Fibroblast of lung (primary cell): ENCODE data around the gene ZDHHC16. TPM values are rescaled to one million over a fixed set of nuclear protein-coding genes. Genes with fewer than 3 reads are reported as not detected.

ENCODE experiments used
- DNase-seq, 2 donors: peaks; one replicate each; pipeline versions ENCODE4 v3.0.0 to v3.0.0-alpha.2; 2010; ENCODE audit warnings: low read depth in 2 of 2
- H2AFZ ChIP-seq: 2 replicates; pipeline ENCODE4 v1.5.1; 2012; ENCODE audit warnings: low read length, control low read depth, inconsistent platforms
- H3K27ac ChIP-seq: 2 replicates; pipeline ENCODE4 v1.5.1; 2011; ENCODE audit warnings: low read length, control low read depth; ENCODE audit not compliant: insufficient read depth
- H3K27me3 ChIP-seq: 2 replicates; pipeline ENCODE4 v1.5.1; 2011; ENCODE audit warnings: mild to moderate bottlenecking, low read length; ENCODE audit not compliant: control insufficient read depth, insufficient read depth
- H3K36me3 ChIP-seq: 2 replicates; pipeline ENCODE4 v1.5.1; 2011; ENCODE audit warnings: low read length; ENCODE audit not compliant: control insufficient read depth, insufficient read depth
- H3K4me1 ChIP-seq: 2 replicates; pipeline ENCODE4 v1.5.1; 2011; ENCODE audit warnings: low read length; ENCODE audit not compliant: control insufficient read depth, insufficient read depth; ENCODE audit errors: extremely low read depth
- H3K4me2 ChIP-seq: 2 replicates; pipeline ENCODE4 v1.5.1; 2011; ENCODE audit warnings: low read length, control low read depth; ENCODE audit not compliant: insufficient read depth; ENCODE audit errors: extremely low read depth
- H3K4me3 ChIP-seq, 4 experiments: fragments of 200-600 bp in 1 of 4; sonication (generic) in 1 of 4; replicated peaks in 1 of 4; 2 replicates each; pipeline ENCODE4 v1.5.1; 2011 to 2016; ENCODE audit warnings: low read length in 4 of 4, low read depth in 3 of 4, mild to moderate bottlenecking in 3 of 4, control low read depth in 2 of 4, inconsistent platforms in 1 of 4, mixed read lengths in 1 of 4; ENCODE audit not compliant: insufficient read depth in 1 of 4; ENCODE audit errors: control extremely low read depth in 1 of 4
- H3K79me2 ChIP-seq: 2 replicates; pipeline ENCODE4 v1.5.1; 2012; ENCODE audit warnings: mild to moderate bottlenecking, low read length, inconsistent platforms; ENCODE audit not compliant: control insufficient read depth, insufficient read depth
- H3K9ac ChIP-seq: 2 replicates; pipeline ENCODE4 v1.5.1; 2011; ENCODE audit warnings: mild to moderate bottlenecking, low read length, control low read depth; ENCODE audit not compliant: insufficient read depth
- H3K9me3 ChIP-seq: 2 replicates; pipeline ENCODE4 v1.5.1; 2012; ENCODE audit warnings: low read depth, low read length; ENCODE audit not compliant: control insufficient read depth, insufficient read depth
- H4K20me1 ChIP-seq: 2 replicates; pipeline ENCODE4 v1.5.1; 2011; ENCODE audit warnings: low read length; ENCODE audit not compliant: control insufficient read depth, insufficient read depth; ENCODE audit errors: extremely low read depth
- CTCF ChIP-seq, 2 donors: IDR thresholded peaks in 1 of 2; conservative IDR thresholded peaks in 1 of 2; 1 replicate in 1 of 2; 2 replicates in 1 of 2; pipeline ENCODE4 v1.5.1; 2011 to 2012; ENCODE audit warnings: low read length in 2 of 2, control low read depth in 1 of 2, inconsistent platforms in 1 of 2, low read depth in 1 of 2, mild to moderate bottlenecking in 1 of 2
- EZH2 ChIP-seq: IDR thresholded peaks from 2 replicates; pipeline ENCODE4 v1.5.1; 2012; ENCODE audit warnings: low read length, control low read depth, mild to moderate bottlenecking; ENCODE audit errors: missing control alignments
- polyA plus RNA-seq, 2 donors: library from polyadenylated mRNA; depleted of rRNA in 1 of 2; stranded (reverse) in 1 of 2; unstranded in 1 of 2; fragments of >200 nt; gene quantifications; 2 replicates each; pipeline ENCODE4 v1.2.1, GENCODE V29; 2011 to 2012; ENCODE audit warnings: missing spikeins in 1 of 2
- total RNA-seq: library from RNA; depleted of rRNA; stranded (reverse); fragments of >200 nt; gene quantifications from 2 replicates; pipeline ENCODE4 v1.2.1, GENCODE V29; 2014

ZDHHC16 gene
- total and polyA plus RNA-seq, 2 donors (not counting 1 experiment from before 2014, with no cell fraction given): 39.3 to 60.2 TPM

GRCh38 chr10:97494151-97494550 lies 48.2 kb downstream of the ZDHHC16 start:
- no peak overlapping the region for H3K9ac ChIP-seq
- H3K4me2 ChIP-seq: no peak overlapping the region
- peaks cover 87% of the 10 kb centered on the region for H3K79me2 ChIP-seq
- no peak overlapping the region for H3K27ac ChIP-seq
- H3K36me3 ChIP-seq: peaks cover 1% of the 10 kb centered on the region
- H3K4me1 ChIP-seq: peaks cover 2% of the 10 kb centered on the region
- no peak overlapping the region for H3K4me3 ChIP-seq
- TF ChIP-seq EZH2: no peak
- no peak for TF ChIP-seq CTCF (conservative IDR thresholded peaks at IDR 0.05 in 1 of 2, IDR thresholded peaks at IDR 0.05 in 1 of 2; ENCODE audit: low read depth in 1 of 2, low read length in 2 of 2)
- H2AFZ ChIP-seq: no peak overlapping the region
- no peaks in the 10 kb centered on the region for H3K9me3 ChIP-seq
- H3K27me3 ChIP-seq: no peaks in the 10 kb centered on the region
- DNase-seq: no peak
- H4K20me1 ChIP-seq: no peaks in the 10 kb centered on the region

DNA sequence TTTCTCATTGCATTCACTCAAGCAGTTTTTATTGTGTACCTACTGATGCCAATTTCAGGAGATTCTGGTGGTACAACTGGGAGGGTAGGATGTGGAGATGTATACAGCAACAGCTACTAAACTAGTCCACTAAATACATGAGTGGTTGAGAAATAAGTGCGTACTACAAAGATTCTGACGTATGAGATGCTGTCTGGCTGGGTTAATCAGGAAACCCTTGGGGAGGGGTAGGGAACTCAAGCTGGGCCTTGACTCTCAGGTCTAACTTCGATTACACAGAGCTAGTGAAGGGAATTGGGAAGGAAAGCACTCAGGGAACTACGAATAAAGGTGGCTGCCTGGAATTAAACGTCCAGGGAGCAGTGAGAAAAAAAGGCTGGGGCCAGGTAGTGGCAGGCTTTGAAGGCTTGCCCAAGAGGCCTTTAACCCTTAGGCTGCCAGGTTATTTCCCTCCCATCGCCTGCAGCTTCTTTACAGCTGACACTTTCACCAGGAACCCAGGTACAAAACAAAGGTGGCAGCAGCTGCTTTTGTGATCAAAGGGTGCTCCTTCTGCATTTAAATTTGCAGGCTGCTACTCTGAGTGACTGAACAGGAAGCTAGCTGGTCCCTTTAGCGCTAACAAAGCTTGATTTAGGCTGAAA lies 49.0 kb downstream of the ZDHHC16 start:
- H3K4me2 ChIP-seq: peak overlapping the region; percentile 26
- no peak overlapping the region for H3K9ac ChIP-seq
- H3K79me2 ChIP-seq: peaks cover 82% of the 10 kb centered on the region
- H3K9me3 ChIP-seq: no peaks in the 10 kb centered on the region
- H3K27me3 ChIP-seq: no peaks in the 10 kb centered on the region
- H3K36me3 ChIP-seq: peaks cover 1% of the 10 kb centered on the region
- H3K27ac ChIP-seq: no peak overlapping the region
- H2AFZ ChIP-seq: no peak overlapping the region
- no peak for TF ChIP-seq CTCF (conservative IDR thresholded peaks at IDR 0.05 in 1 of 2, IDR thresholded peaks at IDR 0.05 in 1 of 2; ENCODE audit: low read depth in 1 of 2, low read length in 2 of 2)
- H4K20me1 ChIP-seq: no peaks in the 10 kb centered on the region
- peaks cover 3% of the 10 kb centered on the region for H3K4me1 ChIP-seq
- DNase-seq: peak; percentile 23 to 55
- H3K4me3 ChIP-seq: no peak overlapping the region

DNA sequence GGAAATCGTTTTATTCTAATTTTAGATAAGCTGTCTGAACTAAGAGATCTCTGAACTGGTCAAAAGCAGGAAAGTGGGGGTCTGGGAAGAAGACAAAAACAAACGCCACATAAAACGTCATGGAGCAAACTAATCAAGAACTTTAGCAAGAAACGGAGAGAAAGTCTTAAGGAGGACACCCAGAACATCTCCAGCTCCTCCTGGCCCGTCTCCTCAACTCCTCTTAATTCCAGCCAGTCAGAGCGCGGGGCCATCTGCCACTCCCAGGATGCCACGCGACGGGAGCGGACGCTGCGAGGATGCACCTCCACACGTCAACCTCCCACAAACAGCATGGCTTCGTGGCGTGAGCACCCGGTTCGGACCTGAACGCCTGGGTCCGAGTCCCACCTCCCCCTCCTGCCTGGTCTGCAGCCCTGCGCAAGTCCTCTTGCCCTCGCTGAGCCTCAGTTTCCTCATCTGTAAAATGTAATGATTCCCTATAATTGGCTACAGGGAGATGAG lies 51.6 kb downstream of the ZDHHC16 start:
- peak; percentile 67 to 82 for DNase-seq
- peak overlapping the region; percentile 84 for H3K4me2 ChIP-seq

More for the DNA sequence above, 51.6 kb downstream of the ZDHHC16 start:
- peak overlapping the region; percentile 98 to 99 (median 98) for H3K4me3 ChIP-seq
- TF ChIP-seq CTCF (conservative IDR thresholded peaks at IDR 0.05 in 1 of 2, IDR thresholded peaks at IDR 0.05 in 1 of 2; ENCODE audit: low read depth in 1 of 2, low read length in 2 of 2) (no peak), EZH2 (no peak)
- peak overlapping the region; percentile 81 for H2AFZ ChIP-seq
- H3K36me3 ChIP-seq: peaks cover 1% of the 10 kb centered on the region
- H3K9me3 ChIP-seq: no peaks in the 10 kb centered on the region
- H3K9ac ChIP-seq: peak overlapping the region; percentile 90
- H3K79me2 ChIP-seq: peaks cover 72% of the 10 kb centered on the region
- peak overlapping the region; percentile 95 for H3K27ac ChIP-seq
- H4K20me1 ChIP-seq: no peaks in the 10 kb centered on the region
- no peaks in the 10 kb centered on the region for H3K27me3 ChIP-seq
- H3K4me1 ChIP-seq: peaks cover 8% of the 10 kb centered on the region
